Left lobe of liver (tissue), 2 donors: ENCODE results near the gene TP53BP2. TPM values are rescaled to one million over a fixed set of nuclear protein-coding genes. Genes with fewer than 3 reads are reported as not detected.

Experiments
- ATAC-seq: fragments of 200-7000 bp; cut with Tn5 transposase; one replicate; pipeline ENCODE4 v1.9.1; 2020; ENCODE audit warnings: mild to moderate bottlenecking, moderate library complexity
- DNase-seq: peaks from one replicate; pipeline ENCODE4 v3.0.0-alpha.2; 2020; ENCODE audit warnings: low spot score
- total RNA-seq: library from RNA; stranded (reverse); gene quantifications from one replicate; pipeline ENCODE4 v1.2.1, GENCODE V29; 2021
- donor health status: DM: no; HTN: no; CAD: no; lungs with moderate emphysema.
- donor health status: DM: no; HTN: yes; CAD: no.

TP53BP2 gene
- total RNA-seq, 1 donor from 2014 or later = 11.6 TPM

GRCh38 chr1:223771814-223772770 lies 73.7 kb downstream of the TP53BP2 start:
- DNase-seq = no peak

GRCh38 chr1:223771469-223771813 lies 74.3 kb downstream of the TP53BP2 start:
- ATAC-seq = no peak
- DNase-seq = no peak

More at GRCh38 chr1:223771814-223772770, 73.7 kb downstream of the TP53BP2 start:
- peak; percentile 60 for ATAC-seq

DNA sequence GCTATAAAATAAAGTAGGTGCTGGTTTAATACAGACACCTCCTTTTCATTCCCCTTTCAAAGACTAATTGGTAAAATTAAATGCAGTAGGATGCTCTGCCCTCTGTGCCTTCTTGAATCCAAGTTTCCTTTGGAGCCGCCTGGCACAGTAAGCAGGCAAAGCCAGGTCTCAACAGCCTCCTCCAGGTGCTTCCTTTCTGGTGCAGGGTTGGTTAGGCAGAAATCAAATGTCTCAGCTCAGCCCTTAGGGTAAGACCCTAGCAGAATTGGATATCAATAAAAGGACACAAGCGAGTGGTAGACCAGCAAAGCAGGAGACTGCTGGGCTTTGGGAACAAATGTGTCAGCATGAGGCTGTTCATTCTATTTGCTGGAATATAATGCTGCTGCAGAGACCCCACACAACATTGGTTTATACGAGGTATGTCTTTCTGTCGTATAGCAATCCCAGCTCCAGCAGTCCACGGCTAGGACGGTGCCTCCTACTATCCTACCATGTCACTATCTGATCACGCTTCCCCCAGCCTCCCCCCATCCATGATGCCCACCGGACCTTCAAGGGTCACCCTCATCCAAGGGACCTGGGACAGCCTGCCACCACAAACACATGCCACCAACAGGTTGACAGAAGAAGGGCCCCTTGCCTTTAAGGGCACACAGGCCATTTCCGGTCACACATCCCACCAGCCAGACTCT lies 75.0 kb downstream of the TP53BP2 start:
- ATAC-seq (no peak), DNase-seq (no peak)

GRCh38 chr1:223765719-223766340 lies 79.9 kb downstream of the TP53BP2 start:
- no peak for ATAC-seq
- DNase-seq = no peak

DNA sequence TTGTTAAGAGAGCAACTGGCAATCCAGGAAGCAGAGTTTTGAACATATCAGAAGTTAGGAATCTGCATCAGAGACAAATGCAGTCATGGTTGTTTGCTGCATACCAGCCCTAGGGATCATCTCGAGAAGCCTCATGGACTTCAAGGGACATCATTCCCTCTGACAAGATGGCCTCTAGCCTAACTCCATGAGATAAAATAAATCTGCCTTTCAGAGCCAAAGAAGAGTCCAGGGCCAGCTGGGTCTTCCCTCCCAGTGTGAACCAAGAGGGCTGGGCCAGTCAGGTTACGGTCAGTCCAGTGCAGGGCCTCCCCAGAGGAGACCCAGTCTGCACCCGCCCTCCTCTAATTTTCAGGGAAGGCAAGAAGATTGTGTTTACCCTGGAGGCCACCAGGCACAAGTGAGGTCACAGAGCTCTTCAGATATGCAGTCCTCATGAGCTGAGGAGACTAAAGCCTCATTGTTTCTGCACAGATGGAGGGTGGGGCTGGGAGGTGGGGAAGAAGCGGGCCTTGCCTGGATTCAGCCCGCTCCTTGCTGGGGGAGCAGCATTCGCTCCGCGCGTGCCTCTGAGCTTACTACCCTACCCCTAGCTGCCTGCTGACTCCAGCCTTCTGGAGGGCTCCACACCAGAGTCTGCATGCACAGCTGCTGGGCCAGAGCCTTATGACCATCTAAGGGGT lies 80.6 kb downstream of the TP53BP2 start:
- ATAC-seq (no peak), DNase-seq (peak; percentile 23)

- no peak for ATAC-seq
Observed at GRCh38 chr1:223763881-223764280, 81.9 kb downstream of the TP53BP2 start.

GRCh38 chr1:223763251-223763650 lies 82.5 kb downstream of the TP53BP2 start:
- DNase-seq (no peak), ATAC-seq (no peak)

More at GRCh38 chr1:223763881-223764280, 81.9 kb downstream of the TP53BP2 start:
- DNase-seq = no peak

DNA sequence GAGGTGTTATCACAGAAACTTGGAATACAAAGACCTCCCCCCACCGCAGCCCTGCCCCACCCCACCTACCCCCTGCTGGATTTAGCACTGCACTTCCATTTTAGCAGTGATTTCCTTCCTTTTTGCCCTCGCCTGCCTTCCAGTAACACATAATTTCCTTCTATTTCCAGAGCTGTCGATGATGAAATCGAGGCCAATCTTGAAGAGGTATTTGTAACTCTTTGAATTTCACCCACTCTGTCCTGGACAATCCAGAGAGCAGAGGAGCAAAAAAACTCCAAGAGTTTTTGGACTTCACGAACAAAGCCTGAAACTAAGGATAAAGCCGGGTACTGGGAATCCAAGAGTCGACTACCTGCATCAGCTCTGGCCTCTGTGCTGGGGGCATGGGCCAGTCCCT lies 84.3 kb downstream of the TP53BP2 start:
- no peak for DNase-seq
- no peak for ATAC-seq

DNA sequence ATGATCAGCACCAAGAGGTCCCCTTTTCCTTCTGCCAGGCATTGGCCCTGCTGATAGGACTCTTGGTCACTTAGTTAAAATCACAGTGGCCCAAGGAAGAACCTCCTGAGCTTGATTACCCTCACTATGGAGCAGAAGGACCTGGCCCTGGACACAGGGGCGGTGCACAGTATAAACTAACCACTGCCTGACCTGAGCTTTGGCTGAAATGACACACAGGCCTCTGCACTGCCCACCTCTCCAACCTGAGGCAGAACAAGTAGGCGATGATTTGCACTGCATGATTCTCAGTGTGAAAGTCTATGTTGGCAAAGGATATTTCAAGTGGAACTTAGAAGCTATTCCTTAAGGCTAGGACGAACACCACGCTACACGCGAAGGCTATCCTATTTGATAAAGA lies 84.9 kb downstream of the TP53BP2 start:
- ATAC-seq (no peak), DNase-seq (no peak)

- DNase-seq (no peak), ATAC-seq (no peak)
Observed at GRCh38 chr1:223759273-223759672, 86.5 kb downstream of the TP53BP2 start.

- no peak for DNase-seq
Observed at GRCh38 chr1:223758734-223759133, 87.0 kb downstream of the TP53BP2 start.

DNA sequence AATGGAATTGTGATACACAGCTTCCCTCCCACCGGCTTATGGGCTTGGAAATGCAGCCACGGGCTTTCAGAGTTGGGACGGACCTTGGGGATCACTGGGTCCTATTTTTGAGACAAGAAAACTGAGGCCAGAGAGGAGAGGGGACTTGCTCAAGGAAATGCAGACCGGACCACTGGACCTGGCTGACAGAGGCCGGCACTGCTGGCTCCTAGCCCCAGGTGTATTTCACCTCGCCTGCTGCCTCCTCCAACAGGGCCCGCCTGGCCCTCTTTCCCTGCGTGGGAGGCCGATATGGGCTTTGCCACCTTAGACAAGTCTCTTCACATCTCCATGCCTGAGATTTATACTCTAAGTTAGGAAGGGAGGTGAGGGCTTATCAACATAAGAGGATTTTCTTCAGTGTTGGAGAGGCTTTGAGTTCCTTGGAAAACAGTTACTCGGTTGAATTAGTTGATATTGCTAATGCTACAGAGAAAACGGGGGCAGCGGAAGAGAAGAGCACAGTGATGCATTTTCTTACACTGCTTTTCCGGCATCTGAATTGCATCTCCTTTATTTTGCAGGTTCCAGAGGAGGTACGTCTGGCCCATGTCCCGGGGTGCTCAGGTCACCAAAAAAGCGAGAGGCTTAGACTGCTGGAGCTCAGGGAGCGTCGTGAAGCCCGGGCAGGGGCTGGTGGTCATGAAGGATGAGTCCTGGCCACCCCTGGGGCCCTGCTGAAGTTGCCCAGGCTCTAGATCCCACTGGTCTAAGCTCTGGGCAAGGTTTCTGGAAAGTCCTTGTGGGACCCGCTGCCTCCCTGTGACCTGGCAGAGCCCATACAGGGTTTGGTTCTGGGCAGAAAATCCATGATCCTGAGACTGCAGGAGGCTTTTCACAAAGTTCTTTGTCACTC lies 88.7 kb downstream of the TP53BP2 start:
- no peak for DNase-seq
- no peak for ATAC-seq

More at GRCh38 chr1:223758734-223759133, 87.0 kb downstream of the TP53BP2 start:
- ATAC-seq = no peak

- ATAC-seq = no peak
Observed at GRCh38 chr1:223755992-223756775, 89.6 kb downstream of the TP53BP2 start.

DNA sequence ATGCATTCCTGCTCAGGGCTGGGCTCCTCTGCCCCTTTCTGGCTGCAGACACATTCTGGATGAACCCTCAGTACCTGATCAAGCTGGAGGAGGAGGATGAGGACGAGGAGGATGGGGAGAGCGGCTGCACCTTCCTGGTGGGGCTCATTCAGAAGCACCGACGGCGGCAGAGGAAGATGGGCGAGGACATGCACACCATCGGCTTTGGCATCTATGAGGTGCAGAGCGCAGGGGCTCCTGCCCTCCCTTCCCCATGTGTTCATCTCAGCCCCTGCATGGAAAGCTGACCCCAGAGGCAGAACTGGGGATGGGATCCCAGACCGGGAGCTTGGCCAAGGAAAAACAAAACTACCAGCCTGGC lies 90.3 kb downstream of the TP53BP2 start:
- ATAC-seq (no peak), DNase-seq (no peak)

More at GRCh38 chr1:223755992-223756775, 89.6 kb downstream of the TP53BP2 start:
- no peak for DNase-seq

- ATAC-seq (no peak), DNase-seq (no peak)
Observed at GRCh38 chr1:223754681-223755431, 90.9 kb downstream of the TP53BP2 start.

GRCh38 chr1:223752721-223753515 lies 92.8 kb downstream of the TP53BP2 start:
- no peak for ATAC-seq

DNA sequence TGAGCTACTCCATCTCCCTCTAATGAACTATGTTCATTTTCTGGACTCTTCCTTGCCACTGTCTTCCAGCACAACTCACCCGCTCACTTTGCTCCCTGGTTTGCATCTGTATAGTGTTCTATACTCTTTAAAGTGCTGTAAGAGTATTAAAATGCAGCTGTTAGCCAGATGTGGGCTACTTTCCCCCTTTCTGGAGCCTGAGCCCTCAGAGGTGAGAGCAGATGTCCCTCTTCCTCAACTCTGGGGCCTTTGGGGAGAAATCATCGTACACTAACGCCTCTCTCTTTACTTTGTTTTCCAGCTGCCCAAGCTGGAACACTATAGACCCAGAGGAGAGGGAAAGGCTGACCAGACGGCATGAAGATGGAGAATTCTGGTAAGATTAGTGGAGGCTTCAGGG lies 94.1 kb downstream of the TP53BP2 start:
- DNase-seq (no peak), ATAC-seq (no peak)

More at GRCh38 chr1:223752721-223753515, 92.8 kb downstream of the TP53BP2 start:
- no peak for DNase-seq
